ENCODE results near the gene GOLGA3.

- TF ChIP-seq CTCF (optimal IDR thresholded peaks at IDR 0.05 in 1 of 3, IDR thresholded peaks at IDR 0.05 in 1 of 3, conservative IDR thresholded peaks at IDR 0.05 in 1 of 3; ENCODE audit: extremely low read depth in 1 of 3, insufficient read depth in 2 of 3, low read length in 3 of 3) (no peak), EZH2 (IDR thresholded peaks at IDR 0.05; ENCODE audit: low read length) (no peak)
Measured at GRCh38 chr12:132740313-132740646, 88.4 kb downstream of the GOLGA3 start.

Measured in keratinocyte (primary cell).